ENCODE measurements around the gene CYFIP2.

CYFIP2 gene

DNA sequence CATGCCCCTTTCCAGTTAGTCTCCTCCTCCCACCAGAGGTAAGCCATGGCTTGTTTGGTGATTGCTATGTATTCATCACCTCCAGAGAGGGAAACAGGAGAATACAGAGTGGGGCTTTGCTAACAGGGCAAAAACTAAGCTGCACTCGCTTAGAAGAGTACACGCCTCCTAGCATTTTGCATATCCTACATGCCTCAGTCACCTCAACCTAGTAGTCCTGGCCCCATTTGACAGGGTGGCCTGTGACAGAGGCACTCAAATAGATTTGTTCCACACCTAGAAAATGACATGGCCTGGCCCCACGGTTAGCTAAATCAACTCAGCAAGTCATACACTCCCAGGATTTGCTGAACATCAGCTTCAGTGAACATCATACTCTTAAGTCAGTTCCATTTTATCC lies 90.7 kb downstream of the CYFIP2 start:
- no peaks in the 10 kb centered on the region for H3K27me3 ChIP-seq (ENCODE audit: insufficient read depth, poor library complexity, severe bottlenecking)
- no peak overlapping the region for H3K4me3 ChIP-seq (replicated peaks; ENCODE audit: insufficient read depth, low read length)
- no peak for DNase-seq (ENCODE audit: low read depth in 1 of 2, low spot score in 1 of 2)
- no peak overlapping the region for H3K27ac ChIP-seq (replicated peaks)
- TF ChIP-seq, protein P1, sequence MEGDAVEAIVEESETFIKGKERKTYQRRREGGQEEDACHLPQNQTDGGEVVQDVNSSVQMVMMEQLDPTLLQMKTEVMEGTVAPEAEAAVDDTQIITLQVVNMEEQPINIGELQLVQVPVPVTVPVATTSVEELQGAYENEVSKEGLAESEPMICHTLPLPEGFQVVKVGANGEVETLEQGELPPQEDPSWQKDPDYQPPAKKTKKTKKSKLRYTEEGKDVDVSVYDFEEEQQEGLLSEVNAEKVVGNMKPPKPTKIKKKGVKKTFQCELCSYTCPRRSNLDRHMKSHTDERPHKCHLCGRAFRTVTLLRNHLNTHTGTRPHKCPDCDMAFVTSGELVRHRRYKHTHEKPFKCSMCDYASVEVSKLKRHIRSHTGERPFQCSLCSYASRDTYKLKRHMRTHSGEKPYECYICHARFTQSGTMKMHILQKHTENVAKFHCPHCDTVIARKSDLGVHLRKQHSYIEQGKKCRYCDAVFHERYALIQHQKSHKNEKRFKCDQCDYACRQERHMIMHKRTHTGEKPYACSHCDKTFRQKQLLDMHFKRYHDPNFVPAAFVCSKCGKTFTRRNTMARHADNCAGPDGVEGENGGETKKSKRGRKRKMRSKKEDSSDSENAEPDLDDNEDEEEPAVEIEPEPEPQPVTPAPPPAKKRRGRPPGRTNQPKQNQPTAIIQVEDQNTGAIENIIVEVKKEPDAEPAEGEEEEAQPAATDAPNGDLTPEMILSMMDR (IDR thresholded peaks at IDR 0.05; ENCODE audit: insufficient read depth, low read length) = no peak
- TF ChIP-seq GABPA (IDR thresholded peaks at IDR 0.05; ENCODE audit: low read depth) = no peak
- no peak for TF ChIP-seq POLR2AphosphoS5 (IDR thresholded peaks at IDR 0.05; ENCODE audit: low read depth)
- no peak for TF ChIP-seq REST (IDR thresholded peaks at IDR 0.05; ENCODE audit: insufficient replicate concordance, low read depth)
- TF ChIP-seq SPI1 (IDR thresholded peaks at IDR 0.05; ENCODE audit: borderline replicate concordance, low read depth) = no peak

- TF ChIP-seq SPI1 (IDR thresholded peaks at IDR 0.05; ENCODE audit: borderline replicate concordance, low read depth) = no peak
- TF ChIP-seq REST (IDR thresholded peaks at IDR 0.05; ENCODE audit: insufficient replicate concordance, low read depth) = no peak
- TF ChIP-seq GABPA (IDR thresholded peaks at IDR 0.05; ENCODE audit: low read depth) = no peak
- no peak for TF ChIP-seq POLR2AphosphoS5 (IDR thresholded peaks at IDR 0.05; ENCODE audit: low read depth)
- TF ChIP-seq, protein P1 (IDR thresholded peaks at IDR 0.05; ENCODE audit: insufficient read depth, low read length) = no peak
- DNase-seq (ENCODE audit: low read depth in 1 of 2, low spot score in 1 of 2) = no peak
Measured at GRCh38 chr5:157357823-157358222, 91.9 kb downstream of the CYFIP2 start.

GRCh38 chr5:157358871-157359270 lies 92.9 kb downstream of the CYFIP2 start:
- Histone ChIP-seq H3K27me3 (ENCODE audit: insufficient read depth, poor library complexity, severe bottlenecking) (no peaks in the 10 kb centered on the region), H3K27ac (replicated peaks) (no peak overlapping the region), H3K4me3 (replicated peaks; ENCODE audit: insufficient read depth, low read length) (no peak overlapping the region)
- TF ChIP-seq POLR2AphosphoS5 (IDR thresholded peaks at IDR 0.05; ENCODE audit: low read depth) = no peak
- TF ChIP-seq SPI1 (IDR thresholded peaks at IDR 0.05; ENCODE audit: borderline replicate concordance, low read depth) = no peak
- TF ChIP-seq REST (IDR thresholded peaks at IDR 0.05; ENCODE audit: insufficient replicate concordance, low read depth) = no peak
- TF ChIP-seq GABPA (IDR thresholded peaks at IDR 0.05; ENCODE audit: low read depth) = no peak
- TF ChIP-seq, protein P1 (IDR thresholded peaks at IDR 0.05; ENCODE audit: insufficient read depth, low read length) = no peak
- DNase-seq (ENCODE audit: low read depth in 1 of 2, low spot score in 1 of 2) = no peak

More at GRCh38 chr5:157357823-157358222, 91.9 kb downstream of the CYFIP2 start:
- Histone ChIP-seq H3K27ac (replicated peaks) (no peak overlapping the region), H3K4me3 (replicated peaks; ENCODE audit: insufficient read depth, low read length) (no peak overlapping the region), H3K27me3 (ENCODE audit: insufficient read depth, poor library complexity, severe bottlenecking) (no peaks in the 10 kb centered on the region)

All from HL-60 (cell line).